LNCaP clone FGC (cell line): ENCODE data around the gene CBX1.

Source experiments
- DNase-seq: peaks from one replicate; pipeline ENCODE4 v3.0.0-alpha.2; 2011; ENCODE audit warnings: low read depth
- H3K4me3 ChIP-seq: 2 replicates; pipeline ENCODE4 v1.5.1; 2011; ENCODE audit warnings: mild to moderate bottlenecking, low read depth, low read length, control low read depth
- CTCF ChIP-seq: IDR thresholded peaks from 2 replicates; pipeline ENCODE4 v1.5.1; 2012; ENCODE audit warnings: mild to moderate bottlenecking; ENCODE audit not compliant: control insufficient read depth, insufficient read depth; ENCODE audit errors: extremely low read depth

CBX1 gene

GRCh38 chr17:48106802-48107136 lies 5.5 kb upstream of the CBX1 start:
- H3K4me3 ChIP-seq = peak overlapping the region; percentile 80
- no peak for TF ChIP-seq CTCF
- DNase-seq = no peak

GRCh38 chr17:48104440-48104839 lies 3.2 kb upstream of the CBX1 start:
- H3K4me3 ChIP-seq = no peak overlapping the region
- TF ChIP-seq CTCF = no peak
- DNase-seq = no peak

GRCh38 chr17:48102798-48103715 lies 1.8 kb upstream of the CBX1 start:
- no peak for TF ChIP-seq CTCF
- H3K4me3 ChIP-seq = no peak overlapping the region
- no peak for DNase-seq

- peak overlapping the region; percentile 73 for H3K4me3 ChIP-seq
- TF ChIP-seq CTCF = no peak
- DNase-seq = no peak
Observed at GRCh38 chr17:48102043-48102750, 919 bp upstream of the CBX1 start.

- no peak for TF ChIP-seq CTCF
- peak; percentile 76 for DNase-seq
- peak overlapping the region; percentile 73 for H3K4me3 ChIP-seq
Observed at GRCh38 chr17:48100591-48101011, 677 bp downstream of the CBX1 start.

GRCh38 chr17:48100160-48100559 lies 1.1 kb downstream of the CBX1 start:
- no peak for TF ChIP-seq CTCF
- peak overlapping the region; percentile 73 for H3K4me3 ChIP-seq
- DNase-seq = no peak
